LNCaP clone FGC (cell line): ENCODE results near the gene MYCBPAP.

Source experiments
- DNase-seq: peaks from one replicate; pipeline ENCODE4 v3.0.0-alpha.2; 2011; ENCODE audit warnings: low read depth
- H3K4me3 ChIP-seq: 2 replicates; pipeline ENCODE4 v1.5.1; 2011; ENCODE audit warnings: mild to moderate bottlenecking, low read depth, low read length, control low read depth
- CTCF ChIP-seq: IDR thresholded peaks from 2 replicates; pipeline ENCODE4 v1.5.1; 2012; ENCODE audit warnings: mild to moderate bottlenecking; ENCODE audit not compliant: control insufficient read depth, insufficient read depth; ENCODE audit errors: extremely low read depth

Gene MYCBPAP

GRCh38 chr17:50570528-50570927 is 62.3 kb downstream of the MYCBPAP start:
- DNase-seq: no peak
- no peak for TF ChIP-seq CTCF

GRCh38 chr17:50571681-50572080 is 63.4 kb downstream of the MYCBPAP start:
- no peak for DNase-seq
- no peak for TF ChIP-seq CTCF
- no peak overlapping the region for H3K4me3 ChIP-seq

More at GRCh38 chr17:50570528-50570927, 62.3 kb downstream of the MYCBPAP start:
- H3K4me3 ChIP-seq: no peak overlapping the region

GRCh38 chr17:50572541-50572940 is 64.3 kb downstream of the MYCBPAP start:
- TF ChIP-seq CTCF: no peak
- no peak for DNase-seq
- H3K4me3 ChIP-seq: no peak overlapping the region

GRCh38 chr17:50573866-50574611 is 65.8 kb downstream of the MYCBPAP start:
- no peak for TF ChIP-seq CTCF
- DNase-seq: no peak
- no peak overlapping the region for H3K4me3 ChIP-seq

GRCh38 chr17:50575581-50576210 is 67.5 kb downstream of the MYCBPAP start:
- H3K4me3 ChIP-seq: no peak overlapping the region
- DNase-seq: no peak
- no peak for TF ChIP-seq CTCF

GRCh38 chr17:50576864-50577263 is 68.6 kb downstream of the MYCBPAP start:
- TF ChIP-seq CTCF: no peak
- no peak overlapping the region for H3K4me3 ChIP-seq
- no peak for DNase-seq

- H3K4me3 ChIP-seq: no peak overlapping the region
- no peak for TF ChIP-seq CTCF
- no peak for DNase-seq
Measured at GRCh38 chr17:50577451-50577954, 69.3 kb downstream of the MYCBPAP start.
